ENCODE measurements around the gene EHD1.

EHD1 gene

GRCh38 chr11:64878494-64879243 lies at the start of gene EHD1:
Gene EHD1, minus strand, starts transcription at chr11:64878621. Its CDS starts 157 bp downstream, at chr11:64878464.
- peak; percentile 53 for TF ChIP-seq CTCF (IDR thresholded peaks at IDR 0.05; ENCODE audit: low read depth, low read length, missing control alignments)
- peak within 1 kb of the TSS; percentile 85 for H3K4me3 ChIP-seq (replicated peaks; ENCODE audit: low read depth, low read length)
- DNase-seq (ENCODE audit: extremely low read depth, low read depth), result peak; percentile 89

- DNase-seq (ENCODE audit: extremely low read depth, low read depth), result no peak
- no peak for TF ChIP-seq CTCF (IDR thresholded peaks at IDR 0.05; ENCODE audit: low read depth, low read length, missing control alignments)
- no peak overlapping the region for H3K4me3 ChIP-seq (replicated peaks; ENCODE audit: low read depth, low read length)
These were observed 48.3 kb upstream of the EHD1 start for GRCh38 chr11:64926689-64927088.

- no peak for TF ChIP-seq CTCF (IDR thresholded peaks at IDR 0.05; ENCODE audit: low read depth, low read length, missing control alignments)
- H3K4me3 ChIP-seq (replicated peaks; ENCODE audit: low read depth, low read length), result peak overlapping the region; percentile 75
- DNase-seq (ENCODE audit: extremely low read depth, low read depth), result no peak
These were observed 47.4 kb upstream of the EHD1 start for GRCh38 chr11:64925536-64926436.

- DNase-seq (ENCODE audit: extremely low read depth, low read depth), result no peak
- peak overlapping the region; percentile 75 for H3K4me3 ChIP-seq (replicated peaks; ENCODE audit: low read depth, low read length)
- no peak for TF ChIP-seq CTCF (IDR thresholded peaks at IDR 0.05; ENCODE audit: low read depth, low read length, missing control alignments)
These were observed 46.5 kb upstream of the EHD1 start for GRCh38 chr11:64924910-64925284.

- peak; percentile 87 for DNase-seq (ENCODE audit: extremely low read depth, low read depth)
- no peak for TF ChIP-seq CTCF (IDR thresholded peaks at IDR 0.05; ENCODE audit: low read depth, low read length, missing control alignments)
- peak within 1 kb of the TSS; percentile 75 for H3K4me3 ChIP-seq (replicated peaks; ENCODE audit: low read depth, low read length)
These were observed 45.8 kb upstream of the EHD1 start, which contains the start of gene PPP2R5B for GRCh38 chr11:64923944-64924909. Gene PPP2R5B, plus strand, starts transcription at chr11:64924689. Its CDS starts 1,046 bp downstream, at chr11:64925735.

- no peak for DNase-seq (ENCODE audit: extremely low read depth, low read depth)
- TF ChIP-seq CTCF (IDR thresholded peaks at IDR 0.05; ENCODE audit: low read depth, low read length, missing control alignments), result no peak
These were observed 44.8 kb upstream of the EHD1 start for GRCh38 chr11:64923151-64923661.

More at GRCh38 chr11:64923151-64923661, 44.8 kb upstream of the EHD1 start:
- no peak overlapping the region for H3K4me3 ChIP-seq (replicated peaks; ENCODE audit: low read depth, low read length)

Measured in HFF-Myc (cell line).